ENCODE results near the gene DIPK1A.
"Not testable (repeated sequence)": the region's sequence is repeated elsewhere in the genome, so short reads cannot be mapped to it uniquely, and the experiment has no call there.

GRCh38 chr1:92974112-92974511 is 12.8 kb upstream of the DIPK1A start:
- not testable (repeated sequence) for TF ChIP-seq EZH2 (IDR thresholded peaks at IDR 0.05; ENCODE audit: low read length, unreplicated experiment); CTCF (conservative IDR thresholded peaks at IDR 0.05; ENCODE audit: low read depth, low read length)
